Measurements from ENCODE around the gene STKLD1.
A peak's percentile ranks its signal among the peaks of the same experiment; 100 is the strongest.

Gene STKLD1

GRCh38 chr9:133344071-133344470 lies 32.1 kb upstream of the STKLD1 start:
- H3K27me3 ChIP-seq (ENCODE audit: insufficient read depth, low read length, poor library complexity, severe bottlenecking): peaks cover 8% of the 10 kb centered on the region
- H3K4me2 ChIP-seq (ENCODE audit: low read depth, low read length, poor library complexity, severe bottlenecking): no peak overlapping the region
- no peak overlapping the region for H2AFZ ChIP-seq (ENCODE audit: low read length)
- peaks cover 26% of the 10 kb centered on the region for H3K4me1 ChIP-seq (ENCODE audit: insufficient read depth, low read length, poor library complexity, severe bottlenecking)
- H3K9ac ChIP-seq (ENCODE audit: low read depth, low read length, poor library complexity, severe bottlenecking): no peak overlapping the region
- H3F3A ChIP-seq (ENCODE audit: low read depth): no peaks in the 10 kb centered on the region
- peaks cover 39% of the 10 kb centered on the region for H3K79me2 ChIP-seq (ENCODE audit: insufficient read depth, low read length)
- H3K9me2 ChIP-seq (replicated peaks; ENCODE audit: low read depth, low read length): no peaks in the 10 kb centered on the region
- TF ChIP-seq EZH2phosphoT487 (IDR thresholded peaks at IDR 0.05; ENCODE audit: borderline replicate concordance) (no peak), CTCF (conservative IDR thresholded peaks at IDR 0.05; ENCODE audit: low read length) (no peak)
- H4K20me1 ChIP-seq (ENCODE audit: insufficient read depth, low read length, poor library complexity, severe bottlenecking): peaks cover 23% of the 10 kb centered on the region
- H3K4me3 ChIP-seq (ENCODE audit: low read length, poor library complexity, severe bottlenecking): no peak overlapping the region
- H3K36me3 ChIP-seq (ENCODE audit: insufficient read depth, low read length): peaks cover 24% of the 10 kb centered on the region; the same call in 1 of the 2 replicates
- no peaks in the 10 kb centered on the region for H3K9me3 ChIP-seq (ENCODE audit: insufficient read depth, low read depth, low read length)

GRCh38 chr9:133344979-133345378 lies 31.2 kb upstream of the STKLD1 start:
- Histone ChIP-seq H3K4me2 (ENCODE audit: low read depth, low read length, poor library complexity, severe bottlenecking) (no peak overlapping the region), H2AFZ (ENCODE audit: low read length) (no peak overlapping the region), H3K4me1 (ENCODE audit: insufficient read depth, low read length, poor library complexity, severe bottlenecking) (peaks cover 35% of the 10 kb centered on the region), H3K9me3 (ENCODE audit: insufficient read depth, low read depth, low read length) (no peaks in the 10 kb centered on the region), H3K9ac (ENCODE audit: low read depth, low read length, poor library complexity, severe bottlenecking) (peak overlapping the region; percentile 16), H3F3A (ENCODE audit: low read depth) (no peaks in the 10 kb centered on the region), H3K4me3 (ENCODE audit: low read length, poor library complexity, severe bottlenecking) (no peak overlapping the region), H3K27me3 (ENCODE audit: insufficient read depth, low read length, poor library complexity, severe bottlenecking) (peaks cover 8% of the 10 kb centered on the region), H4K20me1 (ENCODE audit: insufficient read depth, low read length, poor library complexity, severe bottlenecking) (peaks cover 32% of the 10 kb centered on the region), H3K79me2 (ENCODE audit: insufficient read depth, low read length) (peaks cover 48% of the 10 kb centered on the region), H3K36me3 (ENCODE audit: insufficient read depth, low read length) (peaks cover 33% of the 10 kb centered on the region; the same call in 1 of the 2 replicates), H3K9me2 (replicated peaks; ENCODE audit: low read depth, low read length) (no peaks in the 10 kb centered on the region)
- TF ChIP-seq EZH2phosphoT487 (IDR thresholded peaks at IDR 0.05; ENCODE audit: borderline replicate concordance) (no peak), CTCF (conservative IDR thresholded peaks at IDR 0.05; ENCODE audit: low read length) (no peak)

GRCh38 chr9:133345596-133345995 lies 30.6 kb upstream of the STKLD1 start:
- Histone ChIP-seq H4K20me1 (ENCODE audit: insufficient read depth, low read length, poor library complexity, severe bottlenecking) (peaks cover 38% of the 10 kb centered on the region), H3K4me1 (ENCODE audit: insufficient read depth, low read length, poor library complexity, severe bottlenecking) (peaks cover 34% of the 10 kb centered on the region), H3K9me2 (replicated peaks; ENCODE audit: low read depth, low read length) (no peaks in the 10 kb centered on the region), H3K4me3 (ENCODE audit: low read length, poor library complexity, severe bottlenecking) (peak overlapping the region; percentile 97), H2AFZ (ENCODE audit: low read length) (no peak overlapping the region), H3K27me3 (ENCODE audit: insufficient read depth, low read length, poor library complexity, severe bottlenecking) (peaks cover 8% of the 10 kb centered on the region), H3K36me3 (ENCODE audit: insufficient read depth, low read length) (peaks cover 39% of the 10 kb centered on the region; the same call in 1 of the 2 replicates), H3F3A (ENCODE audit: low read depth) (no peaks in the 10 kb centered on the region), H3K4me2 (ENCODE audit: low read depth, low read length, poor library complexity, severe bottlenecking) (peak overlapping the region; percentile 83), H3K9ac (ENCODE audit: low read depth, low read length, poor library complexity, severe bottlenecking) (peak overlapping the region; percentile 16), H3K9me3 (ENCODE audit: insufficient read depth, low read depth, low read length) (no peaks in the 10 kb centered on the region), H3K79me2 (ENCODE audit: insufficient read depth, low read length) (peaks cover 54% of the 10 kb centered on the region)
- no peak for TF ChIP-seq EZH2phosphoT487 (IDR thresholded peaks at IDR 0.05; ENCODE audit: borderline replicate concordance)
- TF ChIP-seq CTCF (conservative IDR thresholded peaks at IDR 0.05; ENCODE audit: low read length): no peak

Measured in Loucy (cell line).